ENCODE results near the gene ZNF335. TPM values are rescaled to one million over a fixed set of nuclear protein-coding genes. Genes with fewer than 3 reads are reported as not detected.
"Not testable (repeated sequence)": the region's sequence is repeated elsewhere in the genome, so short reads cannot be mapped to it uniquely, and the experiment has no call there.

ZNF335 gene
- total RNA-seq, 6 donors from 2014 or later = 17.4 to 41.9 (median 23.0) TPM

DNA sequence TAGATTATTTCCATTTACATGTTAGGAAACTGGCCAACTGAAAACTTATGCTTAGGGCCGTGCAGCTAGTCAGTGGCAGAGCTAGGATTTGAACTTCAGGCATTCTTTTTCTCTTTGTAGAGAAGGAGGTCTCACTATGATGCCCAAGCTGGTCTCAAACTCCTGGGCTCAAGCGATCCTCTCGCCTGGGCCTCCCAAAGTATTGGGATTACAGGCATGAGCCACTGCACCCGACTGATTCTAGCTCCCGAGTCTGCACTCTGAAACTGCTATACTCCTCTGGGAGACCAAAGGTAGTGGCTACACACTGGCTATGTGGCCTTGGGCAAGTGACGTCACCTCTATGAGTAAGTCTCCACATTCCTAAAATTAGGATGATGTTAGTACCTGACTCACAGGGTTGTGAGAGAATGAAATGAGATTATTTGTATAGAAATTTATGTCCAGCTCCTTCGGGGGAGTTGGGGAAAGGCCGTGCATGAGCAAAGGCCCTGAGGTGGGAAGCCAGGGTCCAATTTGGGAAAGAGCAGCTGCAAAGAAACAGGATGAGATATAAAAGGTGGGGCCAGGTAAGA is 66.4 kb downstream of the ZNF335 start:
- Histone ChIP-seq H3K36me3 (peaks cover 0 to 26% (median 2%) of the 10 kb centered on the region in 4 donors), H3K4me1 (peaks cover 0 to 14% (median 7%) of the 10 kb centered on the region in 4 donors), H3K4me3 (no peak overlapping the region), H3K27me3 (no peaks in the 10 kb centered on the region), H3K27ac (no peak overlapping the region), H3K9me3 (no peaks in the 10 kb centered on the region)
- DNase-seq (no peak), ATAC-seq (ENCODE audit: low FRiP score in 2 of 2) (no peak)
- 90 to 91% methylated on average over 7 to 8 of the region's 8 CpGs for WGBS, 2 donors
- TF ChIP-seq, protein P1, sequence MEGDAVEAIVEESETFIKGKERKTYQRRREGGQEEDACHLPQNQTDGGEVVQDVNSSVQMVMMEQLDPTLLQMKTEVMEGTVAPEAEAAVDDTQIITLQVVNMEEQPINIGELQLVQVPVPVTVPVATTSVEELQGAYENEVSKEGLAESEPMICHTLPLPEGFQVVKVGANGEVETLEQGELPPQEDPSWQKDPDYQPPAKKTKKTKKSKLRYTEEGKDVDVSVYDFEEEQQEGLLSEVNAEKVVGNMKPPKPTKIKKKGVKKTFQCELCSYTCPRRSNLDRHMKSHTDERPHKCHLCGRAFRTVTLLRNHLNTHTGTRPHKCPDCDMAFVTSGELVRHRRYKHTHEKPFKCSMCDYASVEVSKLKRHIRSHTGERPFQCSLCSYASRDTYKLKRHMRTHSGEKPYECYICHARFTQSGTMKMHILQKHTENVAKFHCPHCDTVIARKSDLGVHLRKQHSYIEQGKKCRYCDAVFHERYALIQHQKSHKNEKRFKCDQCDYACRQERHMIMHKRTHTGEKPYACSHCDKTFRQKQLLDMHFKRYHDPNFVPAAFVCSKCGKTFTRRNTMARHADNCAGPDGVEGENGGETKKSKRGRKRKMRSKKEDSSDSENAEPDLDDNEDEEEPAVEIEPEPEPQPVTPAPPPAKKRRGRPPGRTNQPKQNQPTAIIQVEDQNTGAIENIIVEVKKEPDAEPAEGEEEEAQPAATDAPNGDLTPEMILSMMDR (IDR thresholded peaks at IDR 0.05) = no peak
- TF ChIP-seq EP300 (IDR thresholded peaks at IDR 0.05) (no peak), POLR2A (IDR thresholded peaks at IDR 0.05) (no peak), POLR2AphosphoS5 (IDR thresholded peaks at IDR 0.05) (no peak)

DNA sequence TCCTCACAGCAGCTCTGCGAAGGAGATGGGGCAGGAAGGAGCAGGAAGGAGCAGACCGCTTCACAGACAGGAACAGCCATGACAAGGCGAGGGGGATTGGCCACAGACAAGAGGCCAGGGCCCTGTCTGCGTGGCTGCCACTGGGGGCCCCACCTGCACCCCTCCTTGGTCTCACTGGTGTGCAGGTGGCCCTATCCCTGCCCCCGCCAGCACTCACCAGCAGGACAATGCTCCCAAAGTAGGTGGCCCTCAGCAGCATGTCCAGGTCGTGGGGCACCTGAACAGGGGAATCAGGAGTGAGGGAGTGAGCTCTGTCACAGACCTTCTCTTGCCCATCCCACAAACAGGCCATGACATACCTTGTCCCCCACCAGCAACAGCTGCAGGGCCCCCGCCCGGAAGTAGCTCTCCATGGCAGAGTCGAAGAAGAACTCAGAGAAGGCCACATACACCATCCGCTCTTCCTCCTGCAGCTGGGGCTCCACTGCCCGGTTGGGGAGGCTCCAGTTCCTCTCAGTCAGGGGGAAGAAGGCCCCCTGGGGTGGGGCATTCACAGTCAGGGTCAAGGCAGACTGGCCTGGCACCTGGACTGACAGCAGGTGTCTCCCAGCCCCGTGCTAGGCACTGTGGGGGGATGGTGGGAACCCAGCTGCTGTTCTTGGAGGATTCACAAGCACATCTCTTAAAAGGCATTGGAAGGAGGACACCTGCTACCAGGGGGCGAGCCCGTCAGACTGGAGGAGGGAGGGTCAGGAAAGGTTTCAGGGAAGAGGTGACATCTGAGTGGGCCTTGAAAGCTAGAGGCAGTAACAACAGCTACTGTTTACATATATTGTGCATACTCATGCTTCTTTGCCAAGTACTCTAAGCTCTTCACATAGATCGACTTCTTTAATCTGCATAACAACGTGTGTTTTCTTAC is 67.2 kb downstream of the ZNF335 start:
- WGBS, 2 donors = 82 to 84% methylated on average over 12 to 16 of the region's 16 CpGs
- Histone ChIP-seq H3K36me3 (peaks cover 0 to 30% (median 3%) of the 10 kb centered on the region in 4 donors), H3K27ac (no peak overlapping the region), H3K9me3 (no peaks in the 10 kb centered on the region), H3K4me1 (peaks cover 0 to 7% (median 2%) of the 10 kb centered on the region in 4 donors), H3K4me3 (no peak overlapping the region), H3K27me3 (no peaks in the 10 kb centered on the region)
- TF ChIP-seq POLR2A (IDR thresholded peaks at IDR 0.05) (no peak), POLR2AphosphoS5 (IDR thresholded peaks at IDR 0.05) (no peak), EP300 (IDR thresholded peaks at IDR 0.05) (no peak)
- TF ChIP-seq, protein P1 (IDR thresholded peaks at IDR 0.05) = no peak
- ATAC-seq (ENCODE audit: low FRiP score in 2 of 2) (no peak), DNase-seq (no peak)

DNA sequence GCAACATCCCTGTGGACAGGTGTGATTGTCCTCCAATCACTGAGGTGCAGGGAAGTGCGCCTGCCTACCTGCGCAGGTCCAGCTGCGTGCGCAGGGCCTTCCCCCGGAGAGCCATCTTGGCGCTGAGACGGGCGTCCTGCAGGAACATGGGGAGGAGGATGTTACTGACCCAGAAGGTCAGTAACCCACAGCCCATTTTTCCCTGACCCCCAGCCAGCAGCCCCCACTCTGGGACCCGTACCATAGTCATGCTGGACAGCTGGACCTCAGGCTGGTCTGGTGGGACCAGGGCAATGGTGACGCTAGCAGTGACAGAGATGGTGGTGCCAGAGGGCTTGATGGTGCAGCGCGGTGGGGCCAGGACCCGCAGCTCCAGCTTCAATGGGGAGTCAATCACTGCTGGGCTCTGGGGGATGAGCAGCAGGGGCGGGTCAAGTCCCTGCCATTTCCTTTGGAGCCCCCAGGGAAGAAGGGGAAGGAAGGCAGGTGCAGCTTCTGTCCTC is 69.8 kb downstream of the ZNF335 start:
- TF ChIP-seq, protein P1 (IDR thresholded peaks at IDR 0.05) = no peak
- no peak for TF ChIP-seq POLR2A (IDR thresholded peaks at IDR 0.05)
- TF ChIP-seq POLR2AphosphoS5 (IDR thresholded peaks at IDR 0.05) = no peak
- no peak for TF ChIP-seq EP300 (IDR thresholded peaks at IDR 0.05)
- H3K36me3 ChIP-seq = peaks cover 5 to 55% (median 22%) of the 10 kb centered on the region in 4 donors
- no peaks in the 10 kb centered on the region for H3K27me3 ChIP-seq
- no peak overlapping the region for H3K27ac ChIP-seq
- no peak overlapping the region for H3K4me3 ChIP-seq
- H3K4me1 ChIP-seq = no peaks in the 10 kb centered on the region
- 92 to 97% methylated on average over 10 to 14 of the region's 14 CpGs for whole genome bisulfite sequencing, 2 donors
- DNase-seq (no peak), ATAC-seq (ENCODE audit: low FRiP score in 2 of 2) (no peak)
- no peaks in the 10 kb centered on the region for H3K9me3 ChIP-seq

DNA sequence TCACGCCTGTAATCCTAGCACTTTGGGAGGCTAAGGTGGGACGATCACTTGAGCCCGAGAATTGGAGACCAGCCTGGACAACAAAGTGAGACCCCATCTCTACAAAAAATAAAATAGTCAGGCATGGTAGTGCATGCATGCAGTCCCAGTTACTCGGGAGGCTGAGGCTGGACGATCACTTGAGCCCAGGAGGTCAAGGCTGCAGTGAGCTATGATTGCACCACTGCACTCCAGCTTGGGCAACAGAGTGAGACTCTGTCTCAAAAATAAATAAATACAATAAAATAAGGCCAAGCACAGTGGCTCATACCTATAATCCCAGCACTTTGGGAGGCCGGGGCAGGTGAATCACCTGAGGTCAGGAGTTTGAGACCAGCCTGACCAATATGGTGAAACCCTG is 70.7 kb downstream of the ZNF335 start:
- 92 to 95% methylated on average over 6 of the region's 6 CpGs for WGBS, 2 donors
- not testable (repeated sequence) for H3K27ac ChIP-seq; H3K27me3 ChIP-seq; H3K4me1 ChIP-seq; H3K9me3 ChIP-seq; ATAC-seq (ENCODE audit: low FRiP score in 2 of 2); DNase-seq; H3K4me3 ChIP-seq
- H3K36me3 ChIP-seq = peaks cover 11 to 64% (median 31%) of the 10 kb centered on the region in 4 donors

DNA sequence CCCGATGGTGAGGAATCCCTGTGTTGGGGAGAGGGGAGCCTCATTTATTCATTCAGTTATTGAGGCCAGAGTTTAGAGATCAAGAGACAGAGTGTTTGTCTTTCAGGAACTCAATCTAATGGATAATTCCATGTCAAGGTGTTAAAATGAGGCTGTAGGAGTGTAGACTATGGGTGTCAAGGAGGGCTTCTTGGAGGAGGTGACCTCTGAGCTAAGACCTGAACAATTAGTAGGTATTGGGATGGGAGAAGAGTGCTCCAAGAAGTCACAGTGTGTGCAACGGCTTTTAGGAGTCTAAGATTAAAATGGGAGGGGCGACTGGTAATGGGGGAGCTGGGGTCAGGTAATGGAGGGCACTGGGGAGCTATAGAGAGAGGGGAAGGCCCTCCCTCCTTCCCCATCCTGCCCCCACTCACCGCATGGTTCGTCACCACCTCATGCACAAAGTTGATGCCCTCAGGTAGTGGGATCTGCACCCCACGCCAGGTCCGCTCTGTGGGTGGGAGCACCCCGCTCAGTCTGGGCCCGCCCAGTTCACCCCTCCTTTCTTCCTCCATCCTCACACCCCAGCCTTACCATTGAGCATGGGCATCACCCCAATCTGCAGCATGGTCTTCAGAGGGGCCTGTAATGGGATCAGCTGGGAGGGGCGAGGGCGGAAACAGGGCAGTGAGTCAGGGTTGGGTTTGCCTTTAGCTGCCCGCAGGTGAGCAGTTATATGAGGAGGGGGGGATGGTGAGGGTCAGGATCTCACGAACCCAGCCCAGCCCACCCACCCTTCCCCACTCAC is 72.8 kb downstream of the ZNF335 start:
- 83 to 96% methylated on average over 8 to 13 of the region's 13 CpGs for WGBS, 2 donors
- no peak overlapping the region for H3K27ac ChIP-seq
- peak in 1 of 4 donors; percentile 6 for TF ChIP-seq POLR2A (IDR thresholded peaks at IDR 0.05)
- TF ChIP-seq POLR2AphosphoS5 (IDR thresholded peaks at IDR 0.05) = no peak
- H3K4me1 ChIP-seq = no peaks in the 10 kb centered on the region
- no peak overlapping the region for H3K4me3 ChIP-seq
- ATAC-seq (ENCODE audit: low FRiP score in 2 of 2) (no peak), DNase-seq (no peak)
- peaks cover 17 to 71% (median 52%) of the 10 kb centered on the region in 4 donors for H3K36me3 ChIP-seq
- H3K9me3 ChIP-seq = no peaks in the 10 kb centered on the region
- H3K27me3 ChIP-seq = no peaks in the 10 kb centered on the region

Other genes starting within 250 kb of the ZNF335 start
- gene SPINT4, start 249.9 kb downstream of the ZNF335 start, total RNA-seq = not detected
- gene WFDC3, start 180.3 kb downstream of the ZNF335 start, total RNA-seq = 1 to 10 TPM in 4 of 6 donors, under 1 TPM in 1, not detected in 1; 1.00 to 7.1 (median 2.4) TPM
- 10 to 100 TPM; 36.8 to 61.8 (median 46.5) TPM for gene DNTTIP1, start 180.2 kb downstream of the ZNF335 start, total RNA-seq
- 10 to 100 TPM in 1 of 6 donors, 1 to 10 TPM in 3, not detected in 2; 1.1 to 12.5 (median 3.5) TPM for gene UBE2C, start 159.6 kb downstream of the ZNF335 start, total RNA-seq
- gene TNNC2, start 144.9 kb downstream of the ZNF335 start, total RNA-seq = 1 to 10 TPM in 1 of 6 donors, under 1 TPM in 2, not detected in 3; 0.37 to 1.1 (median 0.80) TPM
- gene SNX21, start 138.4 kb downstream of the ZNF335 start, total RNA-seq = 100 to 1,000 TPM in 1 of 6 donors, 10 to 100 TPM in 5; 23.9 to 117 (median 52.9) TPM
- 10 to 100 TPM; 23.9 to 46.8 (median 31.5) TPM for gene ACOT8, start 114.8 kb downstream of the ZNF335 start, total RNA-seq
- 1 to 10 TPM; 2.4 to 7.3 (median 3.9) TPM for gene ZSWIM3, start 114.6 kb downstream of the ZNF335 start, total RNA-seq
- 1 to 10 TPM; 4.2 to 9.7 (median 8.6) TPM for gene ZSWIM1, start 91.0 kb downstream of the ZNF335 start, total RNA-seq
- 10 to 100 TPM in 1 of 6 donors, 1 to 10 TPM in 5; 1.3 to 11.5 (median 1.6) TPM for gene SPATA25, start 84.6 kb downstream of the ZNF335 start, total RNA-seq
- gene NEURL2, start 81.0 kb downstream of the ZNF335 start, total RNA-seq = 10 to 100 TPM in 1 of 6 donors, 1 to 10 TPM in 5; 3.9 to 31.4 (median 5.5) TPM
- 100 to 1,000 TPM; 109 to 176 (median 155) TPM for gene CTSA, start 80.9 kb downstream of the ZNF335 start, total RNA-seq
- gene PLTP, start 60.0 kb downstream of the ZNF335 start, total RNA-seq = 100 to 1,000 TPM in 2 of 6 donors, 10 to 100 TPM in 4; 28.9 to 169 (median 57.8) TPM
- 10 to 100 TPM; 41.7 to 59.7 (median 47.1) TPM for gene PCIF1, start 37.5 kb downstream of the ZNF335 start, total RNA-seq
- 10 to 100 TPM in 4 of 6 donors, 1 to 10 TPM in 2; 4.2 to 20.8 (median 14.2) TPM for gene MMP9, start 36.7 kb upstream of the ZNF335 start, total RNA-seq
- gene SLC12A5, start 57.0 kb upstream of the ZNF335 start, total RNA-seq = 1 to 10 TPM in 1 of 6 donors, under 1 TPM in 1, not detected in 4; 0.69 to 1.3 TPM
- 10 to 100 TPM; 17.1 to 48.2 (median 30.2) TPM for gene NCOA5, start 117.8 kb upstream of the ZNF335 start, total RNA-seq
- 10 to 100 TPM; 15.7 to 32.5 (median 25.8) TPM for gene CD40, start 146.1 kb upstream of the ZNF335 start, total RNA-seq